Renal cortical epithelial cell (primary cell): ENCODE results near the gene C1QTNF5. TPM values are rescaled to one million over a fixed set of nuclear protein-coding genes. Genes with fewer than 3 reads are reported as not detected.
A peak's percentile ranks its signal among the peaks of the same experiment; 100 is the strongest.
"Not testable (repeated sequence)": the region's sequence is repeated elsewhere in the genome, so short reads cannot be mapped to it uniquely, and the experiment has no call there.

Experiments used
- DNase-seq: peaks from one replicate; pipeline ENCODE4 v3.0.0-alpha.2; 2011; ENCODE audit warnings: low read depth
- total RNA-seq: library from RNA; depleted of rRNA; stranded (reverse); fragments of >200 nt; gene quantifications from 2 replicates; pipeline ENCODE4 v1.2.3, GENCODE V29; 2014

Gene C1QTNF5
- 5.6 and 15.7 TPM in 2 replicates for total RNA-seq

GRCh38 chr11:119340335-119341221, at the start of gene C1QTNF5:
Gene C1QTNF5, minus strand, starts transcription at chr11:119340883. Its CDS starts 486 bp downstream, at chr11:119340397.
- peak; percentile 33 for DNase-seq

DNA sequence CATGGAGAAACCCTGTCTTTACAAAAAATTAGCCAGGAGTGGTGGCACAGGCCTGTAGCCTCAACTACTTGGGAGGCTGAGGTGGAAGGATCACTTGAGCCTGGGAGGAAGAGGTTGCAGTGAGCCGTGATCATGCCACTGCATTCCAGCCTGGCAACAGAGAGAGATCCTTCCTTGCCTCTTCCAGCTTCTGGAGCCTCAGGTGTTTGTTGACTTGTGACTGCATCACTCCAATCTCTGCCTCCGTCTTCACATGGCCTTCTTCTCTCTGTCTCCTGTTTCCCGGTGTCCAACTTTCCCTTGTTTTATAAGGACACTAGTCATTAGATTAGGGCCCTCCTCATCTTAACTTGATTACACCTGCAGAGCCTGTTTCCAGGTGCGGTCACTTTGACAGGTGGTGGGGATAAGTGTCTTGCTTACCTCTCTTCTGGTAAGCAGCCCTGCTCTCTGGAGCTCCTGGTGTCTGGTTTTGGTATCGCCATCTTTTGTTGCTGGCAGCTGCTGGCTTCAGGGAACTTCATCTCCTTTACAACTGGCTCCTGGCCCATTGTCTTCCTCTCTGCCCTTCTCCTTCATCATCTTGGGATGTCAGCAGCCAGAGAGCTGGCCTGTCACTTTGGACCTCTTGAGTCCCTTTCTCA, 49.0 kb upstream of the C1QTNF5 start:
- DNase-seq = no peak

DNA sequence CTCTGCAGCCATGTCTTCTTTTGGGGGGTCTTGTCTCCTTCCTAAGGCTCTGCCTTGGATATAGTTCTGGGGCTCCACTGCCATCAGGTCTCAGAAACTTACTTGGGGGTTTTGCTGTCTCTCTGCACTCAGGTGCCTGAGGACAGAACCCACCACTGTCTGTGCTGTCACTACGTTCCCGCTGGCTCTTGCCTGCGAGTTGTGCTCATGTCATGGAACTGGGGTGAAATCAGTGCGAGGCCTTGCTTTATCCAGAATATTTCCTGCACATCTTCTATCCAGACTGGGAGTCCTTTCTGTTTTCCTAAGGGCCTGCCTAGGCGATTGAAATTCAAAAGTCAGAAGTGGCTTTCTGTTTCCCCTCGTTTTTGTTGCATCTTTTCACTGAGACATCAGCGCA, 47.4 kb upstream of the C1QTNF5 start:
- no peak for DNase-seq

GRCh38 chr11:119384332-119384731, 43.6 kb upstream of the C1QTNF5 start:
- DNase-seq = no peak

DNA sequence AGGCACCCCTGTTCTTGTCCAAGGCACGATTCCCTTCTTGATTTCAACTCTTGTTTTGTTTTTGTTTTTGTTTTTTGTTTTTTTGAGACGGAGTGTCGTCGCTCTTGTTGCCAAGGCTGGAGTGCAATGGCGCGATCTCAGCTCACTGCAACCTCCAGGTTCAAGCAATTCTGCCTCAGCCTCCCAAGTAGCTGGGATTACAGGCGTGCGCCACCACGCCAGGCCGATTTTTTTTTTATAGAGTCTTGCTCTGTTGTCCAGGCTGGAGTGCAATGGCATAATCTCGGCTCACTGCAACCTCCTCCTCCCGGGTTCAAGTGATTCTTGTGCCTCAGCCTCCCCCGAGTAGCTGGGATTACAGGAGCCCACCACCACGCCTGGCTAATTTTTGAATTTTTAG, 41.8 kb upstream of the C1QTNF5 start:
- DNase-seq = not testable (repeated sequence)

DNA sequence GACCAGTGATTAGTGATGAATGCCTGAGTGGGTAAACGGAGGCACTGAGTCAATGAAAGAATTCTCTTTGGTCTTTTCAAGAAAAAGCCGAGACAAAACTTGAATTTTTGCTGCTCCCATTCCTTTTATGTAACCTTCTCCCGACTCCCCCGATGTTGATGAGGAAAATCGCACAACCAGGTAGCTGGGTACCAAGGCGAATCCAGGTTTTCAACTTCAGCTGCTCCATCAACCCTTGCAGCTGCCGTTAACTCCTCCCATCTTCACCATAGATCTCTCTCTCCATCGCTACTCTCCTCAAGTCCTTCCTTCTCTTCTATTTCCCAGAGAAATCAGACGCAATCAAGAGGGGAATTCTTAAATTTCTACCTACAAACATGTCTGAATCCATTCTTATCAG, 41.4 kb upstream of the C1QTNF5 start:
- DNase-seq = no peak

DNA sequence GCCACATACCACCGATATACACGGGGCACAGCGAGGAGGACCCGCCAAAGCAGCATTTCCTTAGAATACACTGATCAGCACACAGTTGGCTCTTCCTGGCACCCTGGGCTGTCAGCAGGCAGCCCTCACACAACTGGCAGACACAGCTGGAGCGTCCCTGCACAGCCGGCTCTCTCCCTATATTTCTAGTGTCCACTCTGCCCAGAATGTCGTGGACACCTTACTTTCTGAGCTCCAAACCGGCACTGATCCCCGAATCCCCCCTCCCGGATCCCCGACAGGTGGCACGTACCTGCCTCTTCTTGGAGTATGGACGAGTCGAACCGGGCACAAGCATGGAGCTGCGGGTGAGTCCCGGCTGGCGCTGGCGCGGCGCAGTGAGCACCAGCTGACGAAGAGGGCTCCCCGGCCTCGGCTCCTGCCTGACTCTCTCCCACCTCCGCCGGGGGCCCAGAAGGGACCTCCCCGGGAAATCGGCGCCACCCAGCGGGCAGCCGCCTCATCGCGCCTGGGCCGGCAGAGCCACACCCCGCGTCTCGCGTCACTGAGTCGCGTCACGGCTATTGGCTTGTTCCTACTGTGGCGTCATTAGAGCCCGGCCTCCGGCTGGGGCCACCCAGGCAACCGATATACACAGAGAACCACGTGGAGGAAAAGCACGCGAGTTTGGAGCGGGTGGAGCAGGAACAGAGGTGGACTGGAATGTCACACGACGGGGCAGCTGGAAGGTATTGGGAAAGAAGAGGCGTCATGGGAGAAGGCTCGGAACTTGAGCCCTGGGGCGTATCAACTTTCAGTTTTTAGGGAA, 40.7 kb upstream of the C1QTNF5 start, which contains the start of gene USP2:
USP2 (minus strand) TSS at position 510 of the 808 bp plus-strand sequence. CDS start 8,210 bp downstream, outside the sequence.
- peak; percentile 95 for DNase-seq

- DNase-seq = no peak
Measured at GRCh38 chr11:119380827-119381180, 40.1 kb upstream of the C1QTNF5 start.

DNA sequence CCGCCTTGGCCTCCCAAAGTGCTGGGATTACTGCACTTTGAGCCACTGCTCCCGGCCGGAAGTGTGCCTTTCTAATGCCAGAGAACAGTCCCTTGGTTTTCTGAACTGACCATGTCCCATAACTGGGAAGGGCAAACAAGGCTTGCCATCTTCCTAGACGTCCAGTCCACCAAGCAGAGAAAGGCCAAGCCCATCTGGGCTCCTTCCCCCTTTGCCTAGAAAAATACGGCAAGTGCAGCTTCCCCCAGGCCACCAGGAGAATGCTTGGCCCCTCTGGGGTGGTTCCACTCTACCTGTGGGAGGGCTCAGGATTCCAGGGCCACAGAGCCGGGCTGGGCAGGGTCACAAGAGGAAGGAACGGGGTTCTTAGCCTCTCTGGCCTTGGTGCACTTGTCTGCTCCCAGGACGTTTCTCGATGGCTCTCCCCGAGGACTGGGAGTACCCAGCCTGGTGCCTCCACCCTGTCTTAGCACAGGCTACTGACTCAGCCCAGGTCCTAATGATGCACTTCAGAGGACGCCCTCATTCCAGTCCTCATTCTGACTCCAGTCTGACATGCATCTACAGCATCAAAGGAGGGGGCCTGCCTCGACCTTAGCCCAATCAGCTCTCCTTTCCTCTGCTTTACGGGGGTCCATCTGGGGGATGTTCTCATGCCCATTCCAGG, 39.6 kb upstream of the C1QTNF5 start:
- DNase-seq = no peak

GRCh38 chr11:119378851-119379465, 38.3 kb upstream of the C1QTNF5 start:
- DNase-seq = no peak

GRCh38 chr11:119377961-119378667, 37.4 kb upstream of the C1QTNF5 start:
- DNase-seq = no peak

DNA sequence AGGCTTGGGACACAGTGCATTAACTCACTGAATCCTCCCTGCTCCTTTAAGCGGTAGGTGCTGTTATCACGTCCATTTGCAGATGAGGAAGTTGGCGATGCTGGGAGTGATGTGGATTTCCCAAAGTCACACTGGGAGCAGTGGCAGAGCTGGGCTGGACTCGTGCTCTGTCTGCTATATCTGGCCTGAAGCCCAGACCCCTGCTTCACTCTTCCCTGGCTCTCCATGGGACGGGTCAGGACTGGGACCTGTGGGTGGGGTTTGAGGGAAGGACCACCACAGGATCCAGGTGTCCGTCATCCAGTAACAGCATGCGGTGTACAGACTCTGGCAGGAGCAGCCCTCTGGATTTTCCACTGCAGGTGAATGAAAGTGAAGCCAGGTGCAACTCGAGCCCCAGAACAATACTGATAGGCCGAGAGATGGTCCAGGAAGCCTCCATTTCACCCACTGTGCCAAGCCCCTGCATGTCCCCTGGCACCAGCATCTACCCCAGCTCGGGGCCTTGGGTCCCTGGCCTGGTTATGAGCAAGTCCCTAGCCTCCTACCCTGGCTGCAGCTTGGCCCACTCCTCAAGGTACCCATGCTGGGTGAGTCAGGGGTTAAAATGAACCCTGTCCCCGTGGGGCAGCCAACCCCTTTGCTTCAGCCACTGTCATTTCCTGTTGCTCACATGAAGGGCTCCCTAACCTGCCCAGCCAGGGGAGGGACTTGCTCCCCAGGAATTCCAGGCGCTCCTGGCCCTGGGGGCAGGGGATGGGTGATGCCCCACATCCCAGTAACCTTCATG, 36.6 kb upstream of the C1QTNF5 start:
- no peak for DNase-seq

GRCh38 chr11:119376197-119376847, 35.6 kb upstream of the C1QTNF5 start:
- no peak for DNase-seq

DNA sequence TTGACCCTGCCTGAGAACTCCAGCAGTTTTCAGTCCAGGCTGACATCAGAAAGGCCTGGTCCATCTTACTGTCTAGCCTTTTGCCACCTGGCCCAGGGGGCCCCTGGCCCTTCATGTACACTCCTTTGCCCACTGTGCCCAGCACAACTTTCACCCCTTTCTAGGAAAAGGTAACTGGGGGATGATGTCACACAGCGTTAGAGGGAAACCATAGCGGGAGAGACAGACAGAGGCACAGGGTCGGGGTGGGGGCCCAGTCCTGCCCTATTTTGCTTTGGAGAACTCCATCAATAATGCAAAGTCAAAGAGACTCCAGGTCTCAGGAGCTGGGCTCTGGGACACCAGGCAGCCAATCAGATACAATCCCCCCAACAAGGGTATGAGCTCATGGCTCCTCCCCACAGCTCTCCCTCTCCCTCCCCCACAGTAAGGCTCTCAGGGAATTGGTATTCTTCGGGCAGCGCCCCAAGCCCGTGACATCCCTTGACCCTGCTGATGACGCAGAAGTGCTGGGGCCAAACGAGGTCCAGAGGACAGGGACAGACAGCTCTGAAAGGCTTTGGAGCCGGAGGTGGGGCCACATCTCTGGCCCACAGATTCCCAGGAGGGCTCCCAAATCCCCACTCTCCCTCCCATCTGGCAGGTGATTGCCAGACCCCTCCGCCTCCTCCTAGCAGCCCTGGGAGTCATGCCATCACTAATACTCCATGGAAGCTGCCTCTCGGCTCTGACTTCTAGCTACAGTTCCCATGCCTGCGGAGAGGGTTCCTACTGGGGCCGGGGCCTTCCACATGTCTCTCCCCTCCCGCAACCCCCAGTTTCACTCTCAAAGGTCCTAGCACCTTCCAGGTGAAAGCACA, 34.9 kb upstream of the C1QTNF5 start:
- DNase-seq = no peak

DNA sequence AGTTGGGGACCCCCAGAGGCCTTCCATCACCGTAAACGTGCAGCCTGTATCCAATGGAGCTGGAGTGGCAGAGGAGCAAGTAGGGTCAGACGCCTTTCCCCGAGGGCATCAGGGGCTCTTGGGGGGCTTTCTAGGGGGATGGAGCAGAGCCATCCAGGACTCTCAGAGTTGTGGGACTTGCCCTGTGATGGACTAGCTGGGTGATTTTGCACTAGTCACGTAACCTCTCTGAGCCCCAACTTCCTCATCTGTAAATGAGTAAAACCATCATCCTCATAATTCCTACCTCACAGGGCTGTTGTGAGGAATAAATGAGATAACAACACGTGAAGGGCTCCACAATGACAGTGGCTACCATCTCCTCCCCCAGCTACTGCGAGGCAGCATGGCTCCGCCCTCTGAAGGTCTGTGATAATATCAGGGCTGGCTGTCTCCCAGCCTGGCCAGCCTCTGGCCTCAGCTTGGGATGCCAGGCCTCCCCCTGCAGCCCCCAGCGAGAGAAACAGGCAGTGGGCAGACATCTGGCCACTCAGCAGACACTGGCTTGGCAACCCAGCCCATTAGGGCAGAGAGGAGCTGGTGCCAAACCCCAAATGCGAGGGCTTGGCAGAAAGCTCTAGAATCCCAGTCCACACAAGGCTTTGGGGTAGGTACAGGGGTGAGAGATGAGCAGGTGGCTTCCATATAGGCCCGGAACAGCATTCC, 34.1 kb upstream of the C1QTNF5 start:
- no peak for DNase-seq

- peak; percentile 66 for DNase-seq
Measured at GRCh38 chr11:119373921-119374631, 33.4 kb upstream of the C1QTNF5 start.
